Measurements from ENCODE around the gene ADPRS.

ADPRS gene

DNA sequence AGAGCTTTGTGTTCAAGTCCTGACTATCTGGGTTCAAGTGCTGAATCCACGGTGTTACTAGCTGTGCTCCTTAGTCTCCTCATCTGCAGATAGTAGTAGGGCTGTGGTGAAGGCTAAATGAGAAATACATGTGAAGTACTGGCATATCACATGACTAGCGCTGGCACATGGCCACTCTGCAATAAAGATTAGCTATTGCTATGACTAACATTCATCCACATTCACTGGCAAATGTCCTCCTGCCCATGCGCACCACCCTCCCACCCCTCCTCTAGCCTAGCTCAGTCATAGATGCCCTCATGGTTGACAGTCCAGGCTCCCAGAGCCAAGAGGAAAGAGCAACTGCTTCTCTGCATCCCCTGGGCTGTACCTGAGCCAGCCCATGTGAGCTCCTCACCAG, 44.8 kb downstream of the ADPRS start:
- peak; percentile 81 for DNase-seq (ENCODE audit: low spot score)

- no peak for DNase-seq (ENCODE audit: low spot score)
Observed at GRCh38 chr1:36134031-36134430, 45.3 kb downstream of the ADPRS start.

DNA sequence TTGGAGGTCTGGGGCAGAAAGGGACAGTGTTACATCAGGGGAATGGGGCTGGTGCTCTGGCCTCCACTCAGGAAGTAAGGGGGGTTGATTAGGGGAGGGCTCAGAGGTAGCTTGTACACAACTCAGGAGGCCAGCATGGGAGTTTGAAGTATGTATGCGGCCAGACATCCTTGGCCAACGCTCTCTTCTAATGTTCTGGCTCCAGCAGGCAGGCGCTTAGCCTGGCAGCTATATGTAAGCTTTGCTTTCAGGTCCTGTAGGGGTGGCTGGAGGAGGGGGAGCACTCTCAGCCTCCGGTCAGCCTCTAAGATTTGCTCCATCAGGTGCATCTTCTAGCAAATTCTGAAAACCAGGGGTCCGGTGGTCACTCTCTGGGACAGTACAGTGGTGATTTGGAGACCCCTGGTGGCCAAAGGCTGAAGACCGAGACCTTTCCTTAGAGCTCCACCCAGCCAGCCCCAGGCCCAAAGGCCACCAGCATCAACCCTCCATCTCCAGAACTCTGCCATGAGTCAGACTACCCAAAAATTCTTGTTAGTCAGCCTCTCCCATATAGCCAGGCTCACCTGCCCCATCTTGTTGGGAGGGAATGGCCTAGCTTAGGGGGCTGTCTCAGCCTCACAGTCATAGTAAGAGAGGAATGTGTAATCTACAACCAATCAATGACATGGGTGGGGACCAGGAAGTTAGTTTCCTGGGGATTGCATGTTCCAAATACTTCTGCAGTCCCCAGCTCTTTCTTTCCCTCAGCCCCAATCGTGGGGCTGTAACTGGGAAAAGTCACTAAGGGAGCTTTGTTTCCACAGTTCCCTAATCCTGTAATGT, 46.0 kb downstream of the ADPRS start:
- peak; percentile 23 for DNase-seq (ENCODE audit: low spot score)

- DNase-seq (ENCODE audit: low spot score), result no peak
Observed at GRCh38 chr1:36135330-36135667, 46.6 kb downstream of the ADPRS start.

DNA sequence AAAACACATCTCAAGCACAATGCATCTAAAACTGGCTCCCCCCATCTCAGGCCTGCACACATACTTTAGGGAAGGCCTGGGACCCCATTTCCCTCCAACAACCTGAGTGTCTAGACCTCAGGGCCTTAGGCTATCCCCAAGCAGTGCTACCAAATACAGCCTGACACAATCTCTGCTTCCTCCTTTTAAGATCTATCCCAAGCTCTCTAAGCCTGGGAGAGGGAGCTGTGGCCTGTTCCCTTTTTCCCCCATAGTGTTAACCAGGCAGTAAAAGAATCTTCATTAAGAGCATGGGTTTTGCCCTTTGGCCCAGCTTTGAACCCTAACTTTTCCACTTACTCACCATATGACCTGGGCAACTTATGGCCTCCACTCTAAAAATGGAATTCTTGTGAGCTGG, 47.1 kb downstream of the ADPRS start:
- DNase-seq (ENCODE audit: low spot score), result no peak

DNA sequence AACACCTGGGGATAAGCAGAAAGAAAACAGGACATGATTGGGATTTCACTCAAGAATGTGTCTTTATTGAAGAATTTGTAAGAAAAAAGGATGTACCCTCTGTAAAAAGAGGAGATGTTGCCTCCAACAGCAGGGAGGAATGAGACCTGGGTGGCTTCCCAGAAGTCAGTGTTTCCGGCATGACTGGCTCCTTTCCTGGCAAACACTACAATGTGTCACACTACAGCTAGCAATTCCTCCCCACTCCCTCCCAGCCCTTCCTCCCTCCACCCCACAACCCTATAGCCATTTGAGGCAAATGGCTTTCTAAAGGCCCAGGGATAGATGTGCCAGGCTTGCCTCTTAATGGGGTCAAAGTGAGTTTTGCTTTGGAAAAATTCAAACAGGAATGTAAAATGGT, 47.8 kb downstream of the ADPRS start:
- no peak for DNase-seq (ENCODE audit: low spot score)

GRCh38 chr1:36137226-36137625, 48.5 kb downstream of the ADPRS start:
- DNase-seq (ENCODE audit: low spot score), result no peak

- DNase-seq (ENCODE audit: low spot score), result no peak
Observed at GRCh38 chr1:36137776-36138175, 49.1 kb downstream of the ADPRS start.

DNA sequence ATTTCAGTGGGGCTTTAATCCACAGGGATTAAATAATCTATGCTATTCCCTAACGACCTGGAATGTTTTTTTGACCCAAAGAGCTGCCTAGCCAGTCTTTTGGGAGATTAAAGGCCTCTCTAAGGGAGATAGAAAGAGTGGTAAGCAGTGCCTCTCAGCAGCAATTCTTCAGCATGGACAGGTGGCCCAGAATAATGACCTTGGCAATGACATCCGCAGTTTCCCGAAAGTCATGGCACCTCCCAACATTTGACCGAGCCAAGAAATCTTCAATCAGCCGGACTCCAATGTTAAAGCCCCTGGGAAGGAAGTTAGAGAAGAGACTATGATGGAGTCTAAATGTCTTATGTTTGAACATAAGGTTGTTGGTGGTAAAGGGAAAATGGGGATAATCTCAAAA, 50.8 kb downstream of the ADPRS start:
- DNase-seq (ENCODE audit: low spot score), result no peak

DNA sequence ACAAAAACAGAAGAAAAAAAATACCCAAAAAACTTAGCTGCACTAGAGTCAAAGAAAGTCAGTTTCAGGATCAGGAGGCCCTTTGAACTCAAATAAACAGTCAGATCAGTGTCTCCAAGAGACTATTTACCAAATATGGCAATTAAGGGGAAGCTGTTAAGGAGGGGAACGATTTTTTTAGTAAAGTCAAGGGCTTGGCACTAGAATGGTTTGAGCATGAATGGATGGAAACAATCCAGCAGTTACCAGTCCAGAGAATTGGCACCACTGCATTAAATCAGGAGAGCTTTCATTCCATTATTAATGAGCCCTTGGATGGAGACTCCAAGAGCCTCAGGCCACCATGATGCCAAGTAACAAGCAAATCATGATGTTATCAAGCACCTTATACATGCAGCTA, 53.4 kb downstream of the ADPRS start:
- no peak for DNase-seq (ENCODE audit: low spot score)

GRCh38 chr1:36143424-36143823, 54.7 kb downstream of the ADPRS start:
- DNase-seq (ENCODE audit: low spot score), result no peak
